ENCODE measurements around the gene CTNND2.

Gene CTNND2

GRCh38 chr5:11174591-11174990 is 729.7 kb downstream of the CTNND2 start:
- TF ChIP-seq JUND (IDR thresholded peaks at IDR 0.05; ENCODE audit: low read depth) = no peak
- no peak for DNase-seq (ENCODE audit: low read depth in 1 of 2, low spot score in 1 of 2)
- in situ Hi-C loops (cut with HindIII; ENCODE audit: low pct_unique_long_range_greater_than_20kb, low sequenced_read_pairs) = no loop called here

- DNase-seq (ENCODE audit: low read depth in 1 of 2, low spot score in 1 of 2) = no peak
- TF ChIP-seq JUND (IDR thresholded peaks at IDR 0.05; ENCODE audit: low read depth) = no peak
- in situ Hi-C loops (cut with HindIII; ENCODE audit: low pct_unique_long_range_greater_than_20kb, low sequenced_read_pairs) = no loop called here
These were observed 731.8 kb downstream of the CTNND2 start for GRCh38 chr5:11172484-11172883.

GRCh38 chr5:11171236-11171635 is 733.0 kb downstream of the CTNND2 start:
- in situ Hi-C loops (cut with HindIII; ENCODE audit: low pct_unique_long_range_greater_than_20kb, low sequenced_read_pairs) = no loop called here
- no peak for DNase-seq (ENCODE audit: low read depth in 1 of 2, low spot score in 1 of 2)
- TF ChIP-seq JUND (IDR thresholded peaks at IDR 0.05; ENCODE audit: low read depth) = no peak

- DNase-seq (ENCODE audit: low read depth in 1 of 2, low spot score in 1 of 2) = no peak
- in situ Hi-C loops (cut with HindIII; ENCODE audit: low pct_unique_long_range_greater_than_20kb, low sequenced_read_pairs) = no loop called here
- TF ChIP-seq JUND (IDR thresholded peaks at IDR 0.05; ENCODE audit: low read depth) = no peak
These were observed 737.3 kb downstream of the CTNND2 start for GRCh38 chr5:11166923-11167322.

- no peak for TF ChIP-seq JUND (IDR thresholded peaks at IDR 0.05; ENCODE audit: low read depth)
- DNase-seq (ENCODE audit: low read depth in 1 of 2, low spot score in 1 of 2) = no peak
- in situ Hi-C loops (cut with HindIII; ENCODE audit: low pct_unique_long_range_greater_than_20kb, low sequenced_read_pairs) = no loop called here
These were observed 739.5 kb downstream of the CTNND2 start for GRCh38 chr5:11164531-11165294.

GRCh38 chr5:11157132-11157531 is 747.1 kb downstream of the CTNND2 start:
- TF ChIP-seq JUND (IDR thresholded peaks at IDR 0.05; ENCODE audit: low read depth) = no peak
- DNase-seq (ENCODE audit: low read depth in 1 of 2, low spot score in 1 of 2) = no peak
- in situ Hi-C loops (cut with HindIII; ENCODE audit: low pct_unique_long_range_greater_than_20kb, low sequenced_read_pairs) = no loop called here

- in situ Hi-C loops (cut with HindIII; ENCODE audit: low pct_unique_long_range_greater_than_20kb, low sequenced_read_pairs) = no loop called here
- no peak for DNase-seq (ENCODE audit: low read depth in 1 of 2, low spot score in 1 of 2)
- no peak for TF ChIP-seq JUND (IDR thresholded peaks at IDR 0.05; ENCODE audit: low read depth)
These were observed 750.4 kb downstream of the CTNND2 start for GRCh38 chr5:11153670-11154382.

- in situ Hi-C loops (cut with HindIII; ENCODE audit: low pct_unique_long_range_greater_than_20kb, low sequenced_read_pairs) = no loop called here
- TF ChIP-seq JUND (IDR thresholded peaks at IDR 0.05; ENCODE audit: low read depth) = no peak
- no peak for DNase-seq (ENCODE audit: low read depth in 1 of 2, low spot score in 1 of 2)
These were observed 751.9 kb downstream of the CTNND2 start for GRCh38 chr5:11152368-11152767.

- DNase-seq (ENCODE audit: low read depth in 1 of 2, low spot score in 1 of 2) = no peak
- in situ Hi-C loops (cut with HindIII; ENCODE audit: low pct_unique_long_range_greater_than_20kb, low sequenced_read_pairs) = no loop called here
- no peak for TF ChIP-seq JUND (IDR thresholded peaks at IDR 0.05; ENCODE audit: low read depth)
These were observed 753.3 kb downstream of the CTNND2 start for GRCh38 chr5:11150976-11151375.

- DNase-seq (ENCODE audit: low read depth in 1 of 2, low spot score in 1 of 2) = no peak
- no peak for TF ChIP-seq JUND (IDR thresholded peaks at IDR 0.05; ENCODE audit: low read depth)
- in situ Hi-C loops (cut with HindIII; ENCODE audit: low pct_unique_long_range_greater_than_20kb, low sequenced_read_pairs) = no loop called here
These were observed 755.3 kb downstream of the CTNND2 start for GRCh38 chr5:11148810-11149539.

- DNase-seq (ENCODE audit: low read depth in 1 of 2, low spot score in 1 of 2) = no peak
- in situ Hi-C loops (cut with HindIII; ENCODE audit: low pct_unique_long_range_greater_than_20kb, low sequenced_read_pairs) = no loop called here
- no peak for TF ChIP-seq JUND (IDR thresholded peaks at IDR 0.05; ENCODE audit: low read depth)
These were observed 758.1 kb downstream of the CTNND2 start for GRCh38 chr5:11146171-11146570.

- in situ Hi-C loops (cut with HindIII; ENCODE audit: low pct_unique_long_range_greater_than_20kb, low sequenced_read_pairs) = no loop called here
- no peak for TF ChIP-seq JUND (IDR thresholded peaks at IDR 0.05; ENCODE audit: low read depth)
- no peak for DNase-seq (ENCODE audit: low read depth in 1 of 2, low spot score in 1 of 2)
These were observed 760.6 kb downstream of the CTNND2 start for GRCh38 chr5:11143456-11144267.
